Middle frontal gyrus (tissue), 1 donor: ENCODE results near the gene ATP7A.
"Not testable (repeated sequence)": the region's sequence is repeated elsewhere in the genome, so short reads cannot be mapped to it uniquely, and the experiment has no call there.

Source experiments
- DNase-seq: peaks from one replicate; pipeline ENCODE4 v3.0.0-alpha.2; 2015; ENCODE audit warnings: low spot score; ENCODE audit errors: extremely low spot score

The ATP7A gene

GRCh38 chrX:77945031-77945430, 34.5 kb downstream of the ATP7A start:
- DNase-seq = not testable (repeated sequence)

- DNase-seq = no peak
Observed at GRCh38 chrX:77945910-77946545, 35.5 kb downstream of the ATP7A start.

- DNase-seq = no peak
Observed at GRCh38 chrX:77946571-77946970, 36.1 kb downstream of the ATP7A start.

DNA sequence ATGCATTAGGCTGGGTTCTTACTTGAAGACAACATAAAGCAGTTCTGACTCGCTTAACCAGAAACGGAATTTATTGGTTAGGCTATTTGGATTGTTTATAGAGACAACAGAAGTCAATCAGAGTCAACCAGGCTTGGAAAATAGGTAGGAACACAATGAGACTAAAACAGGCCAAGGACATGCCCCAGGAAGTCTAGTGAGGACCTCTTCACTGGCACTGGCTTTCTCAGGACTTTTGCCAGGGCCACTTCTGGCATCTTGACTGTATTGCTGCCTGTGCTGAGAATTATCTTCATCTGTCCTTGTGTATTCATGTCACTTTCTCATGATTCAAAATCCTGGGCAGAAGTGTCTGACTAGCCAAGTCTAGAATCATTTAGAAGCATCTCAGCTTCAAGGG, 39.3 kb downstream of the ATP7A start:
- DNase-seq = no peak

GRCh38 chrX:77952173-77952572, 41.7 kb downstream of the ATP7A start:
- DNase-seq = no peak

DNA sequence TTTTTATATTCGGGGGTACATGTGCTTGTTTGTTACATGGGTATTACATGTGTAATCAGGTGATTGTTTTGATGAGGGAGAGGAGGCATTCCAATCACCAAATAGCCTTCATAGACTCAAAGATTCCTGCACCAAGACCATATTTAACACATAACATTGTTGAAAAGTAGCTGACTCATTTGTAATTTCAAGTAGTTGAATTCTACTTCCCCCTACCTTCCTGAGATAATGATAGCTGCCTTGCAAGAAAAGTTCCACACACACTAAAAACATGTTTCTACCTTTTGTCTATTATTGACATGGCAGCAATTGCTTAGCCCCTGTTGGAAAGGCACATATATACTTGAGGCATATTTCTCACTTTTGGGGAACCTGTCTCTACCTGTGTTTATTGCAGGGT, 42.8 kb downstream of the ATP7A start:
- DNase-seq = no peak

DNA sequence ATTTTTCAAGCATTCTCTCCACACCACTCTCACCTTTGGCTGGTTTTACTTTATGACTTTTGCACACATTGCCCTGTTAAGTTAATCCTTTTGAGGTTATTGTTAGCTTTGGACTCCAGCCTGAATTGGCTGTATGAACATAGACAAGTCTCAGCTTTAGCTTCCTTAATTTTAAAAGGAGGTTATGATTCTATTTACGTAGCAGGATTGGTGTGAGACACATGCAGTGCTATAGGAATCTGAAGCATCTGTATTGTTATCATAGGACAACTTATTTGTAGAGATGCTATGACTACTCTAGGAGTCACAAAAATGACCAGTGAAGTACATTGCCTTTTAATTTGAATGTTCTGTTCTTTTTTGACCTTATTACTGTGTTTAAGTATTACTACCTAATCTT, 43.2 kb downstream of the ATP7A start:
- no peak for DNase-seq

DNA sequence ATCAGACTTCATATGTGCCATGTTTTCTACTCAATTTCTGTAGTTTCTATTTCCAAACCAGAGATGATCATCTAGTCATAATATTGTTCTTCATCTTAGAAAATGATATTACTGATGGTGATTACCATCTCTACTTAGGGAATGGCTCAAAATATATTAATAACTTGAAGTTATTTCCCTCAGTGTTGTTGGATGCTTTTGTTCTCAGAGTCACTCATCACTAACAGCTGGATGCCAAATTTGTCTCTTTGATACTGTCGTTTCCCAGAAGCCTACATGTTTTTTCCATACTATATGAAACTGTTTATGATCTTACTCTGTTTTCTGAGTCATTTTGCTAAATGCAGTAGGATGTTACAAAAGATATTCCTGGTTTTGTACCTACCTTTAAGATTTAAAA, 50.1 kb downstream of the ATP7A start:
- no peak for DNase-seq

DNA sequence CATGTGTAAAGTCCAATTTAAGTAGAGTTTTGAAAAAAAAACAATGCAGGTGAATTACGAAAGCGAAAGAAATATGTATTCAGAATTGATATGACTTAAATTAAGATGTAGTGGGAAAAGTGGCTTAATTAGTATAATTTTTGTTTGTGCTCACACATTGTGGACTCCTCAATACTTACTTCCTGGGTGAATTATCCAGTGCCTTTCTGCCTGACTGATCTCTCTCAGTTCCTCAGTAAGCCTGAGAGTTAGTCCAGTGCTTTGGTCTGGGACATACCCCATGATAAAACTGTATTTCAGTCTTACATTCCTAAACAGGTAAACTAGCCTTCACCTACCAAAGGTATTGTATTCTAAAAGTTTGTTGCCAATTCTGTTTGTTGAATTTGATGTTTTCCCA, 50.6 kb downstream of the ATP7A start:
- DNase-seq = no peak

- DNase-seq = no peak
Observed at GRCh38 chrX:77962068-77962902, 51.8 kb downstream of the ATP7A start.

DNA sequence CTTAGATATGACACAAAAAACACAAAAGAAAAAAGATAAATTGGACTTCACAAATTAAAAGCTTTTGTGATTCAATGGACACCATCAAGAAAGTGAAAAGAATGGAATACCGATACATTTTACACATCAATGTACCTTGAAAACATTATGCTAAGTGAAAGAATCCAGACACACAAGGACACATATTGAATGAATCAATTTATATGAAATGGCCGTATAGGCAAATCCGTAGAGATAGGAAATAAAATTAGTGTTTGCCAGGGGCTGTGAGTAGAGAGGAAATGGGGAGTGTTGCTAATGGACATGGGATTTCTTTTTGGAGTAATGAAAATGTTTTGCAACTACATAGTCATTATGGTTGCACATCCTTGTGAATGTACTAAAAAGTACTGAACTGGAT, 55.9 kb downstream of the ATP7A start:
- DNase-seq = no peak

DNA sequence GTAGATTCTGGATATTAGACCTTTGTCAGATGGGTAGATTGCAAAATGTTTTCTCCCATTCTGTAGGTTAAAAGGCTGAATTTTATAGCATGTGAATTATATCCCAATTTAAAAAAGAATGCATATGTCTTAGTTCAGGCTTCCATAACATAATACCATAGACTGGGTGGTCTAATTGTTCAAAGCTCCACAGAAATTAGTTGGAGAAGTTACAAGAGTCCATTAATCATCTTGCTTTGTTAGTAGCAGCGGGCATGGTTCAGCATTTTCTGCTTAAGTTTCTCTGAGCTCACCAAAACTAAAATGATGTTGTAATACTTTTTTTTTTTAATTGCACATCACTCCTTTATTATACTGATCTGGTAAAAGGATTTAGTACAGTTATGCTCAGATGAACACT, 57.1 kb downstream of the ATP7A start:
- no peak for DNase-seq

GRCh38 chrX:77969538-77969937, 59.0 kb downstream of the ATP7A start, which contains the start of gene PGAM4:
Gene PGAM4, minus strand, starts transcription at chrX:77969638. Its CDS starts 0 bp downstream, at chrX:77969638.
- no peak for DNase-seq

- no peak for DNase-seq
Observed at GRCh38 chrX:77975755-77976154, 65.3 kb downstream of the ATP7A start.

GRCh38 chrX:77977095-77977494, 66.6 kb downstream of the ATP7A start:
- no peak for DNase-seq

- no peak for DNase-seq
Observed at GRCh38 chrX:77977518-77977917, 67.0 kb downstream of the ATP7A start.

DNA sequence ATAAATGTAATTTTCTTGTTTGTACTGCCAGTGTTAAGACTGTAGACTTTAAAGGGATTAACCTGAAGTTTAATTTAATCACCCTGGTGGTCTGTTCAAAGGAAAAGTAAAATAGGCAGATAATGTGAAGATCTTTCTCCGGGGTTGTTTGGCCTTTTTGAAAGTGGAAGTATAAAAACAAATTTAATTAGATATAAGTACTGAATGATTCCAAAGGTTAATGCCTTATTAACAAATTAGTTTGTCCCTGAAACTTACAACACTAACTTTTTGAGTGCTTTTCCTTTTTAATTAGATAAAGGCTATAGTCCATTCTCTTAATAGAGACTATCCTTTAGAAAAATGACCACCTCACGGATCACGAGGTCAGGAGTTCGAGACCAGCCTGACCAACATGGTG, 69.4 kb downstream of the ATP7A start:
- no peak for DNase-seq

GRCh38 chrX:78011846-78012245, 101.4 kb downstream of the ATP7A start:
- DNase-seq = no peak

GRCh38 chrX:78019586-78020483, 109.3 kb downstream of the ATP7A start:
- no peak for DNase-seq

DNA sequence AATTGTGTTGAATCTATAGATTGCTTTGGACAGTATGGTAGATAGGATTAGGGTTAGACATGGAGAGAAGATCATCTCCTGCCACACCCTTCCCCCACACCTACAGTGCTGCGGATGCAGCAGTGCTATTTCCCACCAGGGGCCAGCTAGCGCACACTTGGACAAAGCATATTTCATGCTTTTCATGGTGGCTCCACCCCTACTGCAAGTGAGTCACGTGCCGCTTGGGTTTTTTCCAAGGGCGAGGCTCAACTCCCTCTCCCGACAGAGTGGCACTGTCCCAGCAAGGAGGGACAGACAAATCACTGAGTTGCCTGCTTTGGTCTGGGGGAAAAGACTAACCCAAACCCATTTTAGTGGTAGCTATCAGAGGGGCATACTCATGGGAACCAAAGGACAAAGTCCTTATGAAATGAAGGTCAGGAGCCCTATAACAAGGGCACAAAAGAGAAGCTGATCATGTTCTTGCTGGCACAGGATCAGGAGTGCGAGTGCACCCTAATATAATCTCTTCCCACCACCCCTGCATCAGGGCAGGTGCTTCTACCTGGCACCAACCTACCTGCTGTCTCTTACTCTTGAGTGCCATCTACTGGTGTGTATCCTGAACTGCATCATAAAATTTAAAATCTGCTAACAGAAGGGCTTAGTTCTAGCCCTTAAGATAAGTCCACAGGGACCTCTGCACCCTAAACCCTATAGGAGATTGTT, 114.0 kb downstream of the ATP7A start:
- no peak for DNase-seq

DNA sequence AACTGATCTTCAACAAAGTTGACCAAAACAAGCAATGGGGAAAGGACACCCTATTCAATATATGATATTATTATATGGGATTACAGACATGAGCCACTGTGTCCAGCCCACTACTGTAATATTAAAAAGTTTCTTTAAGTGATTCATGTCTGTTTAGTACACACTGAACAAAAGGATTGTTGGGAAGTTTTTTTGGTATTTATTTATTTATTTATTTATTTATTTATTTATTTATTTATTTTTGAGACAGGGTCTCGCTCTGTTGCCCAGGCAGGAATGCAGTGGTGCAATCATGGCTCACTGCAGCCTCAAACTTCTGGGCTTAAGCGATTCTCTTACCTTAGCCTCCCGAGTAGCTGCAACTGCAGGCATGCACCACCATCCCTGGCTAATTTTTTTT, 117.3 kb downstream of the ATP7A start:
- DNase-seq = no peak
